Measurements from ENCODE around the gene FLT3. TPM values are rescaled to one million over a fixed set of nuclear protein-coding genes. Genes with fewer than 3 reads are reported as not detected.

Gene FLT3
- total and polyA plus RNA-seq, 10 of the 15 experiments (the other 5 are each of a cell fraction or from before 2014, with no cell fraction given): 0.04 to 0.19 (median 0.11) TPM; not detected in 1

GRCh38 chr13:28117689-28118377 is 17.5 kb upstream of the FLT3 start:
- ChIA-PET SMC1A (ENCODE audit: uncharacterized antibody, unreplicated experiment) (interaction anchor here (0.6 to 1.0 kb wide), 2 partner anchors 27 to 106 kb away, joined by 3 to 4 read pairs; no protein-coding TSS in a partner anchor), CTCF (interaction anchor here (1.6 kb wide), 1 partner anchor 12 kb away, joined by 5 read pairs; no protein-coding TSS in a partner anchor), POLR2A (interaction anchor here (0.5 to 1.0 kb wide), 2 partner anchors 122 to 523 kb away, joined by 3 read pairs; no protein-coding TSS in a partner anchor), RAD21 (ENCODE audit: unreplicated experiment) (no interaction called here)
- ATAC-seq (no peak), FAIRE-seq (no peak), DNase-seq (ENCODE audit: low read depth, low spot score) (no peak)
- intact Hi-C loops (cut with micrococcal nuclease; ENCODE audit: unreplicated experiment) (no loop called here), in situ Hi-C loops (cut with MboI) (no loop called here)
- Histone ChIP-seq H3K4me3 (no peak overlapping the region), H3K9ac (ENCODE audit: control insufficient read depth, insufficient read depth, low read length) (no peak overlapping the region), H2AFZ (ENCODE audit: control insufficient read depth, low read depth, low read length) (no peak overlapping the region), H3K79me2 (ENCODE audit: control insufficient read depth, insufficient read depth, low read length) (no peaks in the 10 kb centered on the region), H3K27me3 (replicated peaks in 1 of 2; ENCODE audit: control insufficient read depth in 2 of 2, insufficient read depth in 2 of 2, low read length in 1 of 2) (no peaks in the 10 kb centered on the region), H3K9me3 (replicated peaks; ENCODE audit: control insufficient read depth, insufficient read depth, low read length) (no peaks in the 10 kb centered on the region), H3K4me2 (ENCODE audit: control insufficient read depth, insufficient read depth) (no peak overlapping the region), H3K27ac (ENCODE audit: control insufficient read depth, insufficient read depth) (no peak overlapping the region), H3K36me3 (ENCODE audit: control insufficient read depth in 2 of 2, insufficient read depth in 2 of 2, low read length in 1 of 2) (no peaks in the 10 kb centered on the region), H4K20me1 (ENCODE audit: control insufficient read depth, insufficient read depth) (no peaks in the 10 kb centered on the region), H3K4me1 (ENCODE audit: control insufficient read depth, insufficient read depth, low read length) (no peaks in the 10 kb centered on the region; the same call in 1 of the 2 replicates)
- BruUV-seq (replicated peaks): no TSS peak
- WGBS (ENCODE audit: insufficient coverage, insufficient replicate concordance, low lambda C conversion rate, missing lambda C conversion rate): 73% methylated on average over 9 of the region's 9 CpGs
- TF ChIP-seq CBFB (IDR thresholded peaks at IDR 0.05; ENCODE audit: low read depth): no peak
- no peak for TF ChIP-seq FOXM1 (IDR thresholded peaks at IDR 0.05; ENCODE audit: low read depth, low read length)
- TF ChIP-seq BHLHE40 (IDR thresholded peaks at IDR 0.05; ENCODE audit: borderline replicate concordance in 1 of 2, low read depth in 2 of 2, low read length in 1 of 2): no peak
- TF ChIP-seq HDGF (IDR thresholded peaks at IDR 0.05): no peak
- TF ChIP-seq ZBTB33 (IDR thresholded peaks at IDR 0.05): no peak
- no peak for TF ChIP-seq ZBTB4 (CRISPR knock-in tag; IDR thresholded peaks at IDR 0.05)
- TF ChIP-seq PKNOX1 (IDR thresholded peaks at IDR 0.05): no peak
- TF ChIP-seq EGR1 (IDR thresholded peaks at IDR 0.05; ENCODE audit: borderline replicate concordance in 1 of 2, low read depth in 2 of 2, low read length in 2 of 2): no peak
- TF ChIP-seq REST (IDR thresholded peaks at IDR 0.05; ENCODE audit: low read depth, low read length): no peak
